Measurements from ENCODE around the gene TRANK1. TPM values are rescaled to one million over a fixed set of nuclear protein-coding genes. Genes with fewer than 3 reads are reported as not detected.
A peak's percentile ranks its signal among the peaks of the same experiment; 100 is the strongest.

Gene TRANK1
- total RNA-seq, 1 experiment from 2014 or later = 10.5 TPM

GRCh38 chr3:36960502-36960901 lies 15.6 kb upstream of the TRANK1 start:
- peak; percentile 63; the same call in 1 of the 2 replicates for TF ChIP-seq ZNF121 (CRISPR knock-in tag; IDR thresholded peaks at IDR 0.05)
- no peak for TF ChIP-seq PREB (CRISPR knock-in tag; IDR thresholded peaks at IDR 0.05; ENCODE audit: borderline replicate concordance)
- no peak for ATAC-seq
- CTCF ChIA-PET = interaction anchor here (0.7 to 6.6 kb wide), 5 partner anchors 16 to 144 kb away, joined by 3 to 103 read pairs (median 55); partner anchors contain the start of genes EPM2AIP1, MLH1 and TRANK1
- Mint-ChIP-seq H3K27me3 (ENCODE audit: low read depth) (no peaks in the 10 kb centered on the region), H3K36me3 (no peaks in the 10 kb centered on the region), H3K4me3 (no peak overlapping the region), H3K27ac (no peak overlapping the region), H3K4me1 (peaks cover 23% of the 10 kb centered on the region), H3K9me3 (no peaks in the 10 kb centered on the region)
- POLR2A ChIA-PET = no interaction called here
- DNase-seq (ENCODE audit: low spot score) = no peak

- Mint-ChIP-seq H3K27ac (no peak overlapping the region), H3K9me3 (no peaks in the 10 kb centered on the region), H3K27me3 (ENCODE audit: low read depth) (no peaks in the 10 kb centered on the region), H3K4me1 (peaks cover 17% of the 10 kb centered on the region), H3K36me3 (no peaks in the 10 kb centered on the region), H3K4me3 (no peak overlapping the region)
- POLR2A ChIA-PET = interaction anchor here (1.4 kb wide), 1 partner anchor 33 kb away, joined by 5 read pairs; the partner anchor contains the start of genes EPM2AIP1 and MLH1
- DNase-seq (ENCODE audit: low spot score) = no peak
- ATAC-seq = no peak
- TF ChIP-seq MAX (CRISPR knock-in tag; IDR thresholded peaks at IDR 0.05) (no peak), TEAD1 (CRISPR knock-in tag; IDR thresholded peaks at IDR 0.05) (no peak), ZNF423 (CRISPR knock-in tag; IDR thresholded peaks at IDR 0.05) (no peak), FOXK1 (CRISPR knock-in tag; IDR thresholded peaks at IDR 0.05) (no peak), ZBTB21 (CRISPR knock-in tag; IDR thresholded peaks at IDR 0.05; ENCODE audit: borderline replicate concordance) (no peak), HMGA2 (CRISPR knock-in tag; IDR thresholded peaks at IDR 0.05) (no peak), ZNF138 (CRISPR knock-in tag; conservative IDR thresholded peaks at IDR 0.05) (no peak), ZBTB43 (CRISPR knock-in tag; IDR thresholded peaks at IDR 0.05) (no peak), SMAD3 (CRISPR knock-in tag; IDR thresholded peaks at IDR 0.05; ENCODE audit: borderline replicate concordance) (no peak), GABPB1 (CRISPR knock-in tag; IDR thresholded peaks at IDR 0.05) (no peak), CREM (CRISPR knock-in tag; IDR thresholded peaks at IDR 0.05) (no peak), ZNF396 (CRISPR knock-in tag; IDR thresholded peaks at IDR 0.05; ENCODE audit: borderline replicate concordance) (no peak), NR1H2 (CRISPR knock-in tag; IDR thresholded peaks at IDR 0.05) (no peak), ATF6 (CRISPR knock-in tag; IDR thresholded peaks at IDR 0.05) (no peak), MYBL2 (CRISPR knock-in tag; IDR thresholded peaks at IDR 0.05) (no peak)
- CTCF ChIA-PET = interaction anchor here (0.7 to 6.6 kb wide), 10 partner anchors 15 to 222 kb away, joined by 3 to 103 read pairs (median 26); partner anchors contain the start of genes EPM2AIP1, MLH1 and TRANK1
These were observed 15.0 kb upstream of the TRANK1 start for GRCh38 chr3:36959821-36960220.

- no peak for ATAC-seq
- peaks cover 13% of the 10 kb centered on the region; the same call in 1 of the 2 replicates for H3K4me1 Mint-ChIP-seq
- CTCF ChIA-PET = interaction anchor here (0.6 to 6.6 kb wide), 48 partner anchors 7 to 258 kb away, joined by 3 to 103 read pairs (median 5); partner anchors contain the start of genes DCLK3, EPM2AIP1, MLH1 and TRANK1
- TF ChIP-seq PRRX2 (CRISPR knock-in tag; IDR thresholded peaks at IDR 0.05) (no peak), PRDM15 (CRISPR knock-in tag; IDR thresholded peaks at IDR 0.05) (no peak), GTF2I (CRISPR knock-in tag; conservative IDR thresholded peaks at IDR 0.05) (no peak), ZNF425 (CRISPR knock-in tag; conservative IDR thresholded peaks at IDR 0.05) (no peak)
These were observed 13.2 kb upstream of the TRANK1 start for GRCh38 chr3:36957862-36958686.

More at GRCh38 chr3:36957862-36958686, 13.2 kb upstream of the TRANK1 start:
- Mint-ChIP-seq H3K36me3 (no peaks in the 10 kb centered on the region), H3K27ac (no peak overlapping the region), H3K9me3 (no peaks in the 10 kb centered on the region), H3K27me3 (ENCODE audit: low read depth) (no peaks in the 10 kb centered on the region), H3K4me3 (no peak overlapping the region)
- POLR2A ChIA-PET = interaction anchor here (1.0 to 1.5 kb wide), 3 partner anchors 13 to 35 kb away, joined by 3 to 5 read pairs (median 4); partner anchors contain the start of genes EPM2AIP1, MLH1 and TRANK1
- DNase-seq (ENCODE audit: low spot score) = no peak

All from WTC11 (cell line).